Measurements from ENCODE around the gene C16orf95.
"Not testable (repeated sequence)": the region's sequence is repeated elsewhere in the genome, so short reads cannot be mapped to it uniquely, and the experiment has no call there.

C16orf95 gene

DNA sequence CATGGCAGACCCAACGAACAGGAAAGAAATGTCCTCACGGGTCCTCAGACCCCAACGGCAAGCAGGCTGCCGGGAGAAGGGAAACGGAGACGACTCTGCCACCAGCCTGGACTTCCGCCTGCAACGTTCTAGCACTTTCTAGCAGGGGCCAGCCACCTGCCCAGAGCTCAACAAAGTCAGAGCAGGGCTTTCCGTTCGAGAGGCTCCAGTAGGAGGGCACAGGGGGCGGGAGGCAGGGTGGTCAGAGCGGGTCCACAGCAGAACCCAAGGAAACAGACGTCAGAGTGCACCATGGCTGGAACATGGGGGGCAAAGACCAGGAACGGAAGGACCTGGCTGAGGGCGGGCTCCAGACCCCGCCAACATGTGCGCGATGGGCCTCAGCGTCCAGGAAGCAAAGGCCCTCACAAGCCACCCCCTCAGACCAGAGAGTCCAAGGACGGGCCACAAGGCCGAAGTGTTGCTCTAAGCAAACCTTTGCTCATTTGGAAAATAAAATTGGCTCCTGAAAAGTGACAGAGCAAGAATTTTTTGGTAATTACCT is 29.4 kb upstream of the C16orf95 start:
- no peak for DNase-seq

DNA sequence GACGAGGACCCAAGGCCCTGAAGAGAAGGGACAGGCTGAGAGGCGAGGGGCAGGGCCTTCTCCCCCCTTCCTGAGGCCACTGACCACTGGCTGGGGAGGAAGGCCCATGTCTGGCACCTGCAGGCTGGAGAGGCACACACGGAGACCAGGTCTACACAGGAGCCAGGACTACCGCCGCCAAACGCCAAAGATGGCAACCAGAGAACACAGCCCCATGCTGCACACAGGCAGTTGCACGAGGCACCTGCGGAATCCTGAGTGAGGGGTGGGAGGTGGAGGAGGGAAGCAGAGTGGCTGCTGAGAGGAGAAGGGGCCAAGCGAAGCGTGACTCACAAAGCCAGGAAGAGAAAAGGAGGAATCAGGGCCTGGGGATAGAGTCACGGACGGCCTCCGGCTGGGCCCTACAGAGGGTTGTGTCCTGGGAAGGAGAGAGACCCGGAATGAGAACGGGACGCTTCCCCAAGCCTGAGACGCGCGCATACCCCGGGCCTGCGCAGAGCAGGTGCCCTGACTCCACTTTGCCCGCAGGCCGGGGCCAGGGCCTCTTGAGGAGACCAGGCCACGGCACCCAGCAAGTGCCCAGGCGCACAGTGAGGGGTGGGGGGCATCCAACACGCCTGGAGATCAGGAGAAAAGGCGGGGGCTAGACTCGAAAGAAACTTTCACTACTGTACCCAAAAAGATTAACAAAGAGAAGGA is 28.7 kb upstream of the C16orf95 start:
- DNase-seq: no peak

DNA sequence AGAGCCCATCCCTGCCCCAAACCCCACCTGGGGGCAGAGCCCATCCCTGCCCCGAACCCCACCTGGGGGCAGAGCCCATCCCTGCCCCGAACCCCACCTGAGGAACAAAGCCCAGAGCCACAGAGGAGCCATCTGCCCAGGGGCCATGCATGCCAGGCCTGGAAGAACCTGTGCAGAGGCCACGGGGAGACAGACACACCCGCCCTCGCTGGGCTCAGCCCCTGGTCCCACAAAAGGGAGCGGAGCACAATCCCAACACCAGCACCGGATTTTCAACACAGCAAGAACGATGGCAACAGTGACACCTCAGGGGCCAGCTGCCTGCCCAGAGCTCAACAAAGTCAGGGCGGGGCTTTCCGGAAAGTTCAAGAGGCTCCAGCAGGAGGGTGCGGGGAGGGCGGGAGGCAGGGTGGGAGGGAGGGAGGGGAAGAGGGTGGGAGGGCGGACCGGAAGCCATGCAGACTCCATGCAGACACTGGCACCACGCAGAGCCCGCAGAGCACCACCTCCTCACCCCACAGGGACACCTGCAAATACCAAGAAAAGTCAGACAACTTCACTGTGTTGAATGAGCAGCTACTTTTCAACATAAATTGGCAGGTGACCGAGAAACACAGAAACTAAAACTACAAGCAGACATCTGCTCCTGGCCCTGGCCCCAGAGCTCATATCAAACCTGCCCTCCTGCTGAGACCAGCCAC is 27.9 kb upstream of the C16orf95 start:
- peak; percentile 51 for DNase-seq

DNA sequence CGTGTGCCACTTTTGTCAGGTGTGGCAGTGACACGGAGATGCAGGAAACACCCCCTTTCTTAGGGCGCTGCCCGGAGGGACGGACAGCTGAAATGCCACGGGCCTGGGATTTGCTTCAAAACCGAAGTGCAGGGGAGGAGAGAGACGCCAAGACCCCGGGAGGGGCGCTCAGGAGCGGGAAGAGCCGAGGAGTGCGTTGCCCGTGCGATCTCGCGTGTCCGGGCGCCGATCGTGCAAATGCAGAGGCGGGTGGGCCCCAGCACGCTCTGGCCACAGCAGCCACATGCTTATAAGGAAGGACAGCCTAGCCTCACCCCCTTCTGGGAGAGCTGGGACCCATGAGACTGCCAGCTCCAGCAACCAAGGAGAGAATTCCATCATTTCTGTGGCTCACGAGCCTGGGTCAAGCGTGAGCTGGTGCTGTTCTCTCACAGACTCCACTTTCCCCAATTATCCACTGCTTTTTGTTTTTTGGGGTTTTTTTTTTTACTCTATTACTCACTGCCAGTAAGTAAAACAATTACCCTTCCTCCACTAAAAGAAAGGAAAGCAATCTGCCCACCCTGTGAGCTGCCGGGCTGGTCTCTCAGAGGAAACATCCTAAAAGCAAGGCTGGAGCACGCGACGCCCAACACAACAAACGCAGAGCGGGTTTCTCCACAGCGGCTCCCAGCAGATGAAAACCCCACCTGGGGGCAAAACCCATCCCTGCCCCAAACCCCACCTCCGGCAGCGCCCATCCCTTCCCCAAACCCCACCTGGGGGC is 27.2 kb upstream of the C16orf95 start:
- no peak for DNase-seq

DNA sequence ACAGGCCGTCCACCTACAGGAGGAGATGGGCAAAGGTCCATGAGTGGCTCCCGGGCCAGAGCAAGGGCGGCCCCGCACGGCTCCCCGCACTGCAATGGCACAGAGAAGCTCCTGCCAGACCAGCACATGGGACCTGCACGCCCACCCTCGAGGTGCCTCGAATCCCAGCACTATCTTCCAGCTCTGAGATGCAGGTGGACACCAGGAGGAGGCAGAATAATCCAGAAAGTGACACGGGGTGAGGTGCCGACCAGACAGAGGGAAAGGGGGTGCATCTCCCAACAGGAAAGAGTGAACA is 26.5 kb upstream of the C16orf95 start:
- no peak for DNase-seq

DNA sequence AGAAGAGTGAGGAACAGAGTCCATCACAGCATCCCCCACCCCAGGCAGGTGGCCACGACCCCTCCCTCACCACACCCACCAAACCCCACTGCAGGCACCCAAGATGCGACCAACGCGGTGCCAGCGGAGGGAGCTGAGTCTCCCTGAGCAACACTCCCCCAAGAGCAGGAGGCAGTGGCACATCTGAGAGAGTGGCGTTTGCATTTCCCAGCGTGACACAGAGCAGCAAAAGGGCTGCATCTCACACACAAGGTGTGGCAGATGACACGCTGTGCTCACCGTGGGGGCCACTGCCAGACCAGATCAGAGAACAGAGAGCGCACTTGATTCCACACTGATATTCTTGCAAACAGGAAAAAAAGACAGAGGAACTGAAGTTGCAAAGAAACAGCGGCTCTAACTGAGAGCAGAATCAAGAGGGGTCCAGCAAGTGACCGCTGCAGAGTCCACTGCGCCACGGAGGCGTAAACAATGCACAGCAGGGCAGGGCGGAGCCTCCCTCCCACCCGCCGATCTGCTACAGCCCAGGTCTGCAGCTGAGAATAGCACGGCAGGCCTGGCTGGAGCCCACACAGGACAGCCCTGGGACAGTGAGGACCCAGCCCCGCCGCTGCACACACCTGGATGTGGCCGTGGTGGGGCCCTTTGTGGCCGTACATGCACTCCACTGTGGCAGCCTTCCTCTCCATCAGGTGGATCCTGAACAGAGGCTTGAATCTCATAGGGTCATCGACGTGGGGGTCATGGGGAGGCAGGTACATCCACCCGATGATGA is 26.0 kb upstream of the C16orf95 start:
- no peak for DNase-seq

DNA sequence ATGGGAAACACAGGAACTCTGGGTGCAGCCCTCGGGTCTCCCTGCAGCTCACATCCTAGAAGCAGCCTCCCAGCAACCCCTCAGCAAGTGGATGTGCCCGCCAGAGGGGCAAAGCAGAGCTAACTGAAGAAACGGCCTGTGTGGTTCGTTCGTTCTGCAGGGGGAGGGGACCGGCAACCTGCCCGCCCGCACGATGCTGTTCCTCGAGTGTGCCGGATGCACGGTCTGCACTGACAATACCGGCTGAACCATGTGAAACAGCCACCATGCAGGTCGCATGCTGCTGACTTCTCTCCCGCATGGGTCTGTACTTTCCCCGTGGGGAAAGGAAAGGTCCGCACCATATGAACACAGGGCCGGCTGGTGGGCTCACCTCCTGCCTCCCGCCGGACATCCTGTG is 25.3 kb upstream of the C16orf95 start:
- no peak for DNase-seq

DNA sequence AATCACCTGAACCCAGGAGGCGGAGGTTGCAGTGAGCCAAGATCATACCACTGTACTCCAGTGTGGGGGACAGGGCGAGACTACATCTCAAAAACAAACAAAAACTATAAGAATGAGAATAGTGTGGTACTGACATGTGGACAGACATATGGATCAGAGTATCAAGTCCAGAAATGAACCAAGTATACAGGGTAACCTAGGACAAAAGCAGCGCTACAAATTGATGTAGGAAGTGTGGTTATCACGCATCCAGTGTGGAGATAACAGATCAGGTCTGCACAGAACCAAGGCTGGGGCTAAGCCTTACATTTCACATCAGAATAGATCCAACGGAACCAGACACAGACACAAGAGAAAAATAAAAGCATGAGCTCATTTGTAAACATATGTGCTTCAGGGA is 23.0 kb upstream of the C16orf95 start:
- no peak for DNase-seq

DNA sequence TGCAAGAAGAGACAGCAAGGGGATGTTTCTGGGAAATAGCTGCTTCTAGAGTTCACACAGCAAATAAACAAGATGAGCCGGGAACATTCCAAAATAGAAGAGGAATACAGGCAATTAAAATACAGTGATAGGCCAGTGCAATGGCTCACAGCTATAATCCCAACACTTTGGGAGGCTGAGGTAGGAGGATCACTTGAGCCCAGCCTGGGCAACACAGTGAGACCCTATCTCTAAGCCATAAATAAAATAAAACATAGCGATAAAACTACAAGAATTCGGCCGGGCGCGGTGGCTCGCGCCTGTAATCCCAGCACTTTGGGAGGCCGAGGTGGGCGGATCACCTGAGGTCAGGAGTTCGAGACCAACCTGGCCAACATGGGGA is 22.5 kb upstream of the C16orf95 start:
- not testable (repeated sequence) for DNase-seq

DNA sequence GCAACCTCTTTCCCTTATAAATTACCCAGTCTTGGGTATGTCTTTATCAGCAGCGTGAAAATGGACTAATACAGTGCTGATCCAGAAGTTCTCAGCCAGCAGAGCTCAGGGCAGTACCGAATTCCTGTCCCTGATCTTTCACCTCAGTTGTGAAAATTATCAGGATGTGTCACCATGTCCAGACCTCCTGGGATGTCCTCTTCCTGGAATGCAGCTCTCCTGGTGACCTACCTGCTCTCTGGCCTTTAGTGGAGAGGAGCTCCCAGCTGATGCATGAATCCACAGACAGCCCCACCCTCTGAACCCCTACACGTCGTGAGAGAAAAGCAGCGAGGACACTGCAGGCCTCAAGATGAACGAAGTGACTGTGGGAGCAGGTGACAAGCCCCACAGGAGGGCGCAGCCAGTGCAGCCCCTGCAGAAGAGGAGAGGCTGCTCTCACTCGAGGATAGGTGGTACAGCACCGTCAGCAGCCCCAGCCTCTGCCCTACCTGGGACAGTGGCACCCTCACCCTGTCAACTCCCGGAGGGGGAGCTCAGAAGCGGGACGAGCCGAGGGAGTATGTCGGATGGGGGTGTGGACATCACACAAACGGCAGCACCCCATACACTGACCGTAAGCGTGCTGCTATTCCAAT is 22.0 kb upstream of the C16orf95 start:
- DNase-seq: no peak

DNA sequence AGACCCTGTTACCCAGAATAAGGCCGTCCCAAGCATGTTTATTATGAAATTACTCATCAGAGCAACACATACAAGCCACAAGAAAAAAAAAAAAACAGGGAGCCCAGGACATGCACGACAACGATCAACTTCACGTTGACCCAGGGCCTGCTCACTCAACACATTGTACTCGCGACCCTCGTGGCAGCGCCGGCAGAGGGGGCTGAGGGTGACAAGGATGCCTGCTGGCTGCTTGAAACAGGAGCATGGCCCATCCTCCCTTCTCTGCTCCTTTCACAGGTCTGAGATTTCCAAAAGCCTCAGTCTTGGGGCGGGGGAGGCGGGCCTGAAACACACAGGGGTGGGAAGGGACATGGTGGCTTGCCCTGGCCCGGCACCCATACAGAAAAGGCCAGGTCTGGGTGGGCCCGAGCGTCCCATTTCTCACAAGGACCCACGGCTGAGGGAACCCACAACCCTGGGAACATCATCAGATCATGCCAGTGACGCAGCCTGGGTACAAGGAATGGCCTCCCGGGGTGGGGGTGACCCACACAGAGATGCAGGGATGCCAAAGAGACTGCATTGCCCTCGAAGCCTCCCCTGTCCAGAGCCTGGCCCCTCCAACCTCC is 21.1 kb upstream of the C16orf95 start:
- no peak for DNase-seq

DNA sequence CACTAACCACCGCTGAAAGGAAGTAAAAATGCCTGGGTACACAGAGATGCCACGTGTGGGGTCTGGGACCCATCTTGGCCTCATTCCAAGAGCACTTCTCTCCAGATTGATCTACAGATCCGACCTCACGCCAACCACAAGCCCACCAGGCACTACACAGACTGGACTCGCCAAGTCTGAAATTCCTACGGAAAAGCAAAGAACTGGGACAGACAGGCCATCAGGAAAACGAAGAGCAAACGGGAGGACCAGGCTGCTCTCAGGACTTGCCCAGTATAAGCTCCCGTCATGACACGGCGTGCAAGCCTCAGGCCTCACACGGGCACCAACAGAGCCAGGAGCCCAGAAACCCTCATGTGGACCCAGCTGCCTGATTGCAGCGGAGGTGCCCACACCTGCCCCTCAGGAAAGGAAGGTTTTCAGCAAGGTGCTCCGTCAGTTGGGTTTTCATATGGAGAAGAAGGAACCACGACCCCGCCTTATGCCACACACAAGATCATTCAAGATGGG is 20.1 kb upstream of the C16orf95 start:
- DNase-seq: peak; percentile 67

DNA sequence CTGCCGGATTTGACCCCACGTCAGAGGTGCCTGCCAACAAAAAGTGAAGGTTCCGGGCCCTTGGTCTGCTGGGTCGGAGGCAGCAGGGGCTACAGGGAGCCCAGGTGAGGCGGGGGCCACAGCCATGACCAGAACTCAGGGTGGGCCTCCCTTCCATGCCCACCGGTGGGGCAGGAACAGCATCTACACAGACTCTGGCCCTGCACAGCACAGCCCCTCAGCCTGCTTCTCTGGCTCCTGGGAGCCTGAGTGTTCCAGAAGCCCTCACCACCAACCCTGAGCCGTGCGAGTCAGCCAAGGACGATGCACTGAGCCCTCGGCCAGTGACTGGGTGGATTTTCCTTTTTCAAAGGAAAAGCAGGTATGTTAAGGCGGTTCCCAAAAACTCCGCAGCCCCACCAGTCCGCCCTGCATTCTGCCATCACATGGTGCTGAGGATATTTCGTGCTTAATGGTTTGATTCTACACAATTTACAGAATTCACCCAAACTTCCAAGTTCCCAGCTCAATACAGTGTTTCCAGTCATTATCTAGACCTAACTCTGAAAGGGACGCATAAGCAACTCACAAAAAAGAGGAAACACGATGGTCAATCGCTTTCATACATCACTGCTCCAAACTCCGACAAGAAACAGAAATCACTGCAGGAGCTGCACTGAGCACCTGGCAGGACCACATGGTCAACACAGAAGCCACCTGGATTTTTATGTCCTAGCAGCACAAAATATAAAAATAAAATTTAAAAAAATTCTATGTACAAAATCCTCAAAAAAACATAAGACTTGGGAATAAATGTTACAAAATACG is 19.4 kb upstream of the C16orf95 start:
- peak; percentile 32 for DNase-seq

DNA sequence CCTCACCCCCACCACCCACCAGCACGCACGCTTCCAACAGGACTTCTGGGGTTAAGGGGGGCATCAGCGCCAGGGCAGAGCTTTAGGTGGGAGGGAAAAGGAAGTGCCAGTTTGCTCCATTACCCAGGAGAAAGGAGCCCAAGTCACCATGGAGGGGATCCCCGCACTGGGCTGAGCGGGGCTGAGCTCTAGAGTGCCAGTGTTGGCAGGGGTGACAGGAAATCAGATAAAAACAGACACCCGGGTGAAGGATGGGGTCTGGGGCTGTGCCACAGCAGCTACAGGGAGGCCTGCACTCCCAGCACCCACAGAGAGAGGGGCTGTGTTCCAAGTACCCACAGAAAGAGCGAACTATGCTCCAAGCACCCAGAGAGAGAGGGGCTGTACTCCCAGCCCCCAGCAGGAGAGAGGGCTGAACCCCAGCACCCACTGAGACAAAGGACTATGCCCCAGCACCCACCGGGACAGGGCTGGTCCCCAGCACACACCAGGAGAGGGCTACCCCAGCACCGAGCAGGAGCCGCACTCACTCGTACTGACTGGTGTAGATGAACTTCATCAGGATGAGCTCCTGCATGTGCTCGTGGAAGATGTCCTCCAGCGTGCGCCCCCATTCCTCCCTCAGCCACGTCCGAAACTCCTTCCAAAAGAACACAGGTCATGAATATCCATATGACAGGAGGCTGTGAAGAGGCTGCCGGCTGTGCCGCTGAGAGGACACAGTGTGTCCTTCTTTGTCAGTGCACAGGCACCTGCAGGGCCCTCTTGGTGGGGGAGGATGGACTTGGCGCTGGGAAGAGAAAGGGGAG is 18.6 kb upstream of the C16orf95 start:
- no peak for DNase-seq

DNA sequence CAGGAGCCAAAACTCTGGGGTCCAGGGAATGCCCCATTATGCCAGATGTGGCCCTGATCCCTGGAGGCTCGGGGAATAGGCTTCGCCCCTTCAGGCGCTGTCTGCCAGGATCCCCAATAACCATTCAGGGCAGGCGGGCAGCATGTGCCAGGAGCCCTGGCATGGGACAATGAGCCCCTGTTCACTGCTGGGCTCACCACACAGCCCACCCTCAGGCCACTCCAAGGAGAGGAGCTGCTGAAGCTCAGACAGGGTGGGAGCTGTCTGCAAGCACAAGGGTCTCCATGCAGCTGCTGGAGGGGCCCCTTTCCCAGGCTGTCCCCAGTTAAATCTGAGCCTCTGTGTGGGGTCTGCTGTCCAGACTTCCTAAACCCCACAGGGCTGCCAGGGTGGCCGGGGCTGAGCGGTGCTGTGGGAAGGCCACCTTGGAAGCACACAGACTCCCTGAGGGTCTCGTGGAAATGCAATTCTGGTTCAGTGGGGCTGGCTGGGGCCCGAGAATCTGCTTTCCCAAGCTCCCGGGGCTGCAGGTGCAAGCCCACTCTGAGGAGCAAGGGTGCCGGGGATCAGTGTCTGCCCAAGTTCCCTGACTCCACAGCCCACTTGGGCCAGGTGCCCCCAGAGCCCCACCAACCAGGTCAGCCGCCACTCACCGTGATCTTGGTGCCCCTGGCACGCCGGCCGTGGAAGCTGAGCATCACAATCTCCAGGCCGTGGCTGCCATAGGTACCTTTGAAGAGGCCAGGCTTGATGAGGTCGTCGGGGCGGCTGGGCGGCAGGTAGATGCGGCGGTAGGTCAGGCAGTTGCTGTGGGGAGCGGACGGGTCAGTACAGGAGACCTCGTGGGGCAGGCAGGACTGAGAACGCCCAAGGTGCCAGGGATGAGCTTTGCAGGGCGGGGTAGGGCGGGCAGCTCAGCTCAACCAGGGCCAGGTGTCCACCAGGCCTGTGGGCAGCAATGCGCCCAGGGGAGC is 17.7 kb upstream of the C16orf95 start:
- DNase-seq: no peak

DNA sequence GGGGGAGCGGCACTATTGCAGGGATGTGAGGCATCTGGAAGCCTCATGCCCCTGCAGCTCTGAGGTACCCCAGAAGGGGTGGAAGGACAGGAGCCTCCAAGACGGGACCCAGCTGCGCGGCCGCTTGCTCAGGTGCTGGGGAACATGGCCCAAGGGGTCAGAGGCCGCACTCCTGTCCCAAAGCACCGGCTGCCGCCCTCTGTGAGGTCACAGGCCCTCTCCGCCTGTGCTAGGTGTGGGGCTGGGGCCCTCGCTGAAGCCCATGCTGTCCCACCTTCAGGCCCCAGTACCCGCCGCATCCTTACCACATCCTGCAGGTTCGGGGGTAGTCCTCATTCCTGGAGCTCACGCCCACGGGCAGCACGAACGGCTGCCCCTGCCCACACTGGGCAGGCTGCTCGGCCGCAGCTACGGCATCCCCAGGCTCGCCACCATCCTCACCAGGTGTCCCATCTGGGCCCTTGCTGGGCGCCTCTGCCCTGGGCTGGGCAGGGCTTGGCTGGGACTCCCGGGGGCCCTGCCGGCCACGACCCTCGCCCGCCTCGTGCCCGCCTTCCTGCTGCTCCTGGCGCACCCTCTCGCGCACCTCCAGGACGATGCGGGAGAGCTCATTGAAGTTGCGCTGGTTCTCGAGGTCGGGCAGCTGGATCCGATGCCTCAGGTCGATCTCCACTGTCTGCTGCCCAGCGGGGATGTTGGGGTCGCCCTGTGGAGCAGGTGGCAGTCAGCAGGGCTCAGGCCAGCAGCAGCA is 16.6 kb upstream of the C16orf95 start:
- no peak for DNase-seq

DNA sequence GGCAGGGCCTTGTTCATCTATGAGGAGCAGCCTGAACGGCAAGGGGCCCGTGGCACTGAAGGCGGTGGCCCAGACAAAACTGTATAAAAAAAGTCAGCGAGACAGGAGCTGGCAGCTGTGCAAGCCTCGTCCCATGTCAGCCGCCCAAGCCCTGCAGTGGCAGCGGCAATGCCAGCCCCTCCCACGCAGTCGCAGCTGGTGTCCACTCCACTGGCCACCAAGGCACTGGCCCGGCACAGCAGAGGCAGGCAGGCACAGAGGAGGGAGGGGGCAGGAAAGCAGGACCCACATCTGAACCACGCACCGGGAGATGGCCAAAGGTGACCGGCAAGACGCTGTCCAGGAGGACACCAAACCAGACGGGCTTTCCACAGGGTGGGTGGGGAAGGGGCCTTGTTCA is 15.9 kb upstream of the C16orf95 start:
- DNase-seq: no peak

DNA sequence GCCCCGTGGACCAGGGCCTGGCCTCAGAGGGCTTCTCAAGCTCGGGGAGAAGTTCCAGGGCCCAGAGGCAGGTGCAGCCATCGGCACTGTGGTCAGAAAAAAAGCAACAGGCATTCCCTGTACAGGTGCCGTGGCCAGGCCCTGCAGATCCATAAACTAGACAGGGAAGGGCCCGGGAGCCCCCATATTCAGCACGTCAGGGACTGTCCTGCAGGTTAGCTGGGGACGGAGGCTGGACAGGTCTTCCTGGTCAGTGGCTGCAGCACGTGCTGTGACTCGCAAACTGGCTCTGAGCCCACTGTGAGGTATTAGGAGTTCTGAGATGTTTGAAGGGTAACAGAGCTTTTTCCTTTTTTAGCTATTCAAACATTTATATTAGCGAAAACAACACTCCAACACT is 15.0 kb upstream of the C16orf95 start:
- no peak for DNase-seq
